Measurements from ENCODE around the gene FXYD7.

DNA sequence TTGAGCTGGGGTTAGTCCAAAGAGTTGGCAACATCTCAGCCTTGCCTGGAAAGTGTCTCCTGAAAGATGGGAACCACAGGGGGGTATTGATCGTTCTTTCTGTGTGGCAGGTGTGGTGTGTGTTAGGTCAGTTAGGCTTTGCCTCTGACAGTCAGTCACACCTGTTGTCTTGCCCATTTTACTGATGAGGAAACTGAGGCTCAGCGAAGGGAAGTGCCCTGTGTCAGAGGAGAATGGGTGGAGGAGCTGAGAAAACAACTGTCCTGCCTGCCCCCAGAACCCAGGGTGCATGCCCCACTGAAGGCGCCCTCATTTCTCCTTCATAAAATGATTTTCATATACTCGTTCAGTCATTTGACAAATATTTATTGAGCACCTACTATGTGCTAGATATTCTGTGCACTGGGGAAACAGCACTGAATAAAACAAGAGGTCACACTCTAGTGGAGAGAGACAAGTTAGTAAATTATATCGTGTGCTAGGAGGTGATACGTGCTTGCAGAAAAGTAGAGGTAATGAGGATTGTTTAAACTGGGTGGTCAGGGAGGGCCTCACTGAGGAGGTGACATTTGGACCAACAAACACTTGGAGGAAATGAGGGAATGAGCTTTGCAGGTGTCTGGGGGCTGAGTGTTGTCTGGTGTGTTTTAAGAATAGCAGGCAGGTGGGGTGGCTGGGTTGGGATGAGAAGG is 13.1 kb downstream of the FXYD7 start:
- TF ChIP-seq, protein P1, sequence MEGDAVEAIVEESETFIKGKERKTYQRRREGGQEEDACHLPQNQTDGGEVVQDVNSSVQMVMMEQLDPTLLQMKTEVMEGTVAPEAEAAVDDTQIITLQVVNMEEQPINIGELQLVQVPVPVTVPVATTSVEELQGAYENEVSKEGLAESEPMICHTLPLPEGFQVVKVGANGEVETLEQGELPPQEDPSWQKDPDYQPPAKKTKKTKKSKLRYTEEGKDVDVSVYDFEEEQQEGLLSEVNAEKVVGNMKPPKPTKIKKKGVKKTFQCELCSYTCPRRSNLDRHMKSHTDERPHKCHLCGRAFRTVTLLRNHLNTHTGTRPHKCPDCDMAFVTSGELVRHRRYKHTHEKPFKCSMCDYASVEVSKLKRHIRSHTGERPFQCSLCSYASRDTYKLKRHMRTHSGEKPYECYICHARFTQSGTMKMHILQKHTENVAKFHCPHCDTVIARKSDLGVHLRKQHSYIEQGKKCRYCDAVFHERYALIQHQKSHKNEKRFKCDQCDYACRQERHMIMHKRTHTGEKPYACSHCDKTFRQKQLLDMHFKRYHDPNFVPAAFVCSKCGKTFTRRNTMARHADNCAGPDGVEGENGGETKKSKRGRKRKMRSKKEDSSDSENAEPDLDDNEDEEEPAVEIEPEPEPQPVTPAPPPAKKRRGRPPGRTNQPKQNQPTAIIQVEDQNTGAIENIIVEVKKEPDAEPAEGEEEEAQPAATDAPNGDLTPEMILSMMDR (IDR thresholded peaks at IDR 0.05; ENCODE audit: low read length), result no peak
- no peak for TF ChIP-seq EZH2 (IDR thresholded peaks at IDR 0.05; ENCODE audit: borderline replicate concordance, low read length)

Data from OCI-LY1 (cell line).